Measurements from ENCODE around the gene NUB1.

NUB1 gene

DNA sequence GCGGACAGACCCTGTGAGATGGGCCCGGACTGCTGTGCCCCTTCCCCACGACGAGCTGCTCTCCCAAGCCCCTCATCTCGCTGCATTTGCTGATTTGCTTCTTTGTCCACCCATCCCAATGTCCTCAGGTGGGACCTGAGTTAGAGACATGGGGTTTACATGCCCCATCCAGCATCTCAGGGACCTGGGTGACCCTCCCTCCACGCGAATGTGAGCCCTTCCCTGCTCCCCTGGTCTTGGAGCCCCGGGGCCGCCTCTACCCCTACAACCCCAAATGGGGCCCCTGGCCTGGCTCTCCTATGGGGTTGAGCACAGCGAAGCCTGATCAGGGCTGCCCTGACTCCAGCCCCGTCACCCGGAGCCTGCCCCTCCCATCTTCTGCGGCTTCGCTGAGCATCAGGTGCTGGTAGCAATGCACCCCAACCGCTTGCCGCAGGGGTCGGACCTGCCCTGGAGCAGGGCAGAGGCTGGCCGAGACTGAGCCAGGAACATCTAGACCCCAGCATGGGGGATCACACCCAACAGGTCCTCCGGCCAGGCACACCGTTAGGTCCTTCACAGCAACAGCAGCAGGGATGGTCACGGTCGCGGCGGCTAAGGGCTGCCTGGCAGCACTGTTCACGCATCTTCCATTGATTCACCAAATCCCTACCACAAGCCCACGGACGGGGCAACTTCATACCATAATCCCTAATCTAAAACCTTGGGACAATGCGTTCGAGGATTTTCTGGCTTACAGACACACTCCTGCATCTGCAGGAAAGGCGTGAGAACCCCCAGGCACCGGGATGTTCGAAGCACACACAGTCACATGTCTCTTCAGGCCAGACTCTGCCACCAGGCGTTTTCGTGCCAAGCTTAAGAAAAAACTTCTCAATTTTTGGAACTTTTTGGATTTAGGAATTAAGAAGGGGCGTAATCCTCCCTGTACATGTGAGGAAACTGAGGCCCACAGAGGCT lies 52.7 kb downstream of the NUB1 start:
- no peaks in the 10 kb centered on the region for H3K27me3 Mint-ChIP-seq
- no peaks in the 10 kb centered on the region for H3K4me1 Mint-ChIP-seq
- no peaks in the 10 kb centered on the region for H3K9me3 Mint-ChIP-seq
- H3K36me3 Mint-ChIP-seq = no peaks in the 10 kb centered on the region
- no peak overlapping the region for H3K27ac Mint-ChIP-seq
- no peak overlapping the region for H3K4me3 Mint-ChIP-seq

DNA sequence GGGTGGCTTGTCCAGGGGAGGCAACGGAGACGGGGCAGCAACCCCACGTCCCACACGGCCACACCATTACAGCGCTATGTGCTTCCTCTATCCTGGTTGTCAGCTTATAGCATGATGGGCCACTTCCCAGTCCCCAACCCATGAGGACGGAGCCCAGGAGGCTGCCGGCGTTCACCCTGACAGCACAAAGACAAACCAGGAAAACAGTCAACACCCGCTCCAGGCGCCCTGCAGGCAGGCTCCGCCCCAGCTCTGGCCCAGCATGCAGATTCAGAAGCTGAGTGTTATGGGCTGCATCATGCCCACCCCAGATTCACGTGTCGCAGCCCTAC lies 53.4 kb downstream of the NUB1 start:
- H3K27me3 Mint-ChIP-seq = no peaks in the 10 kb centered on the region
- H3K36me3 Mint-ChIP-seq = no peaks in the 10 kb centered on the region
- no peak overlapping the region for H3K27ac Mint-ChIP-seq
- no peak overlapping the region for H3K4me3 Mint-ChIP-seq
- no peaks in the 10 kb centered on the region for H3K4me1 Mint-ChIP-seq
- no peaks in the 10 kb centered on the region for H3K9me3 Mint-ChIP-seq

DNA sequence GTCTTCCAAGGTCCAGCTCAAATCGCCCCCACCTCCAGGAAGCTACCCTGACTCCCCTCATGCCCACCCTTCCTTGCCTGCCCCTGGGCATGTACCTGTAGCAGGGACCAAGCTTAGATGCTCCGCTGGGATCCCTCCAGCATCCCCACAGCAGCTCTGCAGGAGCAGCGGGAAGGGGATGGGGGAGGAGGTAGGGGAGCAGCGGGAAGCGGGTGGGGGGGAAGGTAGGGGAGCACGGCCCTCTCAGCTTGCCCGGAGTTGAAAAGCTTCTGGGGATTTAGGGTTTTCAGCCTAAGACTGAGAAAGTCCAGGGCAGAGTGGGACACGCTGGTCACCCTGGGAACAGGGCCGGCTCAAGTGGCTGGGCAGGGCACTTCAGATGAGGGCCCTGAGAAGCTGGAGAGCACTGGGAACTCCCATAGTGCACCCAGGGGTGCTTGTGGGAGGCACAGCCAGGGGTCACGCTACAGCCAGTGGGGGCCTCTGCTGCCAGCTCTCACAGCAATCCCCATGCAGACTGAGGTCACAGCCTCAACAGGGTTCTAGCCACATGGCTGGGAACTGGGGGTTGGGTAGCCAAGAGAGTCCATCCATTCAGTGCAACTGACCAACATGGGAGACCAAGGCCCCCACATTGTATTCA lies 54.8 kb downstream of the NUB1 start:
- Mint-ChIP-seq H3K4me3 (no peak overlapping the region), H3K36me3 (no peaks in the 10 kb centered on the region), H3K27ac (no peak overlapping the region), H3K27me3 (no peaks in the 10 kb centered on the region), H3K9me3 (no peaks in the 10 kb centered on the region), H3K4me1 (no peaks in the 10 kb centered on the region)

DNA sequence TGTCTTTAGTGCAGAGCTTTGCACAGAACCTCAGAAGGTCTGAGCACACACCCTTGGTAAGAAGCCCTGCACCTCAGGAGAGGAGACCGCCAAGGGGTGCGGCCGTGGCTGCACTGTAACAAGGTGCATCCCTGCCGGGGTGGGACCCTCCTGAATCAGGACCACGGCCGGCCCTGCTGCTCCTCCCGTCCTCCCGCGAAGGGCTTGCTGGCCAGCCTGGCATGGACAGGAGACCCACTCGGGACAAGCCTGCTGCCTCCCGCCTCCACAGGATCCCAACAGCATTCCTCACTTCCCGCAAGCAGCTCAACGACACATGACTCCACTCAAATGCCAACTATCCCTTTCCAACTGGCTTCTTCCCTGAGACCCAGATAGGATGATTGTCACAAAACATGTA lies 55.4 kb downstream of the NUB1 start:
- Mint-ChIP-seq H3K4me1 (no peaks in the 10 kb centered on the region), H3K27ac (no peak overlapping the region), H3K27me3 (no peaks in the 10 kb centered on the region), H3K4me3 (no peak overlapping the region), H3K9me3 (no peaks in the 10 kb centered on the region), H3K36me3 (no peaks in the 10 kb centered on the region)

DNA sequence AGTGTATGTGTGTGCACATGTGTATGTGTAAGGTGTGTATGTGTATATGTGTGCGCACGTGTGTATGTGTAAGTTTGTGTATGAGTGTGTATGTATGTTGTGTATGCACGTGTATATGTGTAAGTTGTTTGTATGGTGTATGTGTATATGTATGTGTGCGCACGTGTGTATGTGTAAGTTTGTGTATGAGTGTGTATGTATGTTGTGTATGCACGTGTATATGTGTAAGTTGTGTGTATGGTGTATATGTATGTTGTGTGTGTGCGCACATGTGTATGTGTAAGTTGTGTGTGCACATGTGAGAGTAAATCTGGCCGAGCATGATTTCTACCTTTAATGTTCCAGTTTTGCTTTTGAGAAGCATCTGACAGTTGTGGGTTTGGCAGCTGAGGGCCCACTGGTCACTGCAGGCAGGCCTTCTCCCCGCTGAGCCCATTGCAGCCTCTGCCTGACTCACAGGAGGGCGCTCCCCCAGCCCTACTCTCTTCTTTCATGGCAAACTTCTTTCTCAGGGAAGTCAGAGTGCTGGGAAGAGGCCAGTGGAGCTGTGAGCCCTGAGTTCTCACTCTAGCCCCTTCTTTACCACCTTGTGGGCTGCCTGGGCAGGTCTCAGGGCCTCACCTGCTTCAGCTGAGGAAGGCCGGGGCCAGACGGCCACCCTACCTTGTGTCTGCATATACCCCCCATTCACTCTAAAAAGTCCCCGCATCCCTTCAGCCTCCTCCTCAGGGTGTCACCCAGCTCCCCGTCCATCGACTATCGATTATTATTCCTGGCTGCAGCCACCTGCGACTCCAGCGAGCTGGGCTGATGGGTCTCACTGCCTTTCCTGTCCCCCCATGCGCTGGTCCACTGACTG lies 57.1 kb downstream of the NUB1 start:
- Mint-ChIP-seq H3K36me3 (no peaks in the 10 kb centered on the region), H3K27ac (no peak overlapping the region), H3K9me3 (no peaks in the 10 kb centered on the region), H3K4me1 (no peaks in the 10 kb centered on the region), H3K27me3 (no peaks in the 10 kb centered on the region), H3K4me3 (no peak overlapping the region)

DNA sequence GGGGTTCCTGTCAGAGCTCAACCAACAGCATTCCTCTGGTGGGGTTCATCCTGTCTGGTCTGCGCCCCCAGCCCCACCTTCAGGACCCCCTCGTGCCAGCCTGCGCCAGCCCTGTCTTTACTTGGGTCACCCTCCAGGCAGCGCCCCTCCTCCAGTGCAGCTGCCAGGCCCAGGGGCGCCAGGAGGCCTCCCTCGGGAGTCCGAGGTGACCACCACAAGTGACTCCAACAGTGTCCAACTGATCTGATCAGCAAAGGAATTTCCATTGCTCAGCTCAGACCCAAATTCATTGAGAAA lies 57.6 kb downstream of the NUB1 start:
- H3K4me1 Mint-ChIP-seq = no peaks in the 10 kb centered on the region
- H3K36me3 Mint-ChIP-seq = no peaks in the 10 kb centered on the region
- no peaks in the 10 kb centered on the region for H3K9me3 Mint-ChIP-seq
- no peak overlapping the region for H3K27ac Mint-ChIP-seq
- H3K27me3 Mint-ChIP-seq = no peaks in the 10 kb centered on the region
- H3K4me3 Mint-ChIP-seq = no peak overlapping the region

DNA sequence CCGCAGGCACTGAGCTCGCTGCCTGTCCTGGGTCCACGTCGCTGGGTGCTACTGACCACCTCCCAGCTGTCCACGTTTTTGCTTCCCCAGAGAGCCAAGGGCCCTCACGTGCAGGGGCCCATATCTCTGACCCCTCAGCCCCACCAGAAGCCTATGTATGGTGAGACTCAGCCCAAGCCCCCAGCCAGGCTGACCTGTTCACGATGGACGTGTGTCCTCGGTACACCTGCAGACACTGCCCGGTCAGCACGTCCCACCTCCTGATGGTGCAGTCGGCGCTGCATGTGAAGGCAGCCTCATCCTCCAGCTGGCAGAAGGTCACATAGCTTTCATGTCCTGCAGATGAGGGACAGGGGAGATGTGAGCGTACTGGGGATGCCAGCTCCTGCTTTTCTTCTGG lies 58.3 kb downstream of the NUB1 start:
- Mint-ChIP-seq H3K36me3 (no peaks in the 10 kb centered on the region), H3K9me3 (no peaks in the 10 kb centered on the region), H3K27me3 (no peaks in the 10 kb centered on the region), H3K4me3 (no peak overlapping the region), H3K27ac (no peak overlapping the region), H3K4me1 (no peaks in the 10 kb centered on the region)

DNA sequence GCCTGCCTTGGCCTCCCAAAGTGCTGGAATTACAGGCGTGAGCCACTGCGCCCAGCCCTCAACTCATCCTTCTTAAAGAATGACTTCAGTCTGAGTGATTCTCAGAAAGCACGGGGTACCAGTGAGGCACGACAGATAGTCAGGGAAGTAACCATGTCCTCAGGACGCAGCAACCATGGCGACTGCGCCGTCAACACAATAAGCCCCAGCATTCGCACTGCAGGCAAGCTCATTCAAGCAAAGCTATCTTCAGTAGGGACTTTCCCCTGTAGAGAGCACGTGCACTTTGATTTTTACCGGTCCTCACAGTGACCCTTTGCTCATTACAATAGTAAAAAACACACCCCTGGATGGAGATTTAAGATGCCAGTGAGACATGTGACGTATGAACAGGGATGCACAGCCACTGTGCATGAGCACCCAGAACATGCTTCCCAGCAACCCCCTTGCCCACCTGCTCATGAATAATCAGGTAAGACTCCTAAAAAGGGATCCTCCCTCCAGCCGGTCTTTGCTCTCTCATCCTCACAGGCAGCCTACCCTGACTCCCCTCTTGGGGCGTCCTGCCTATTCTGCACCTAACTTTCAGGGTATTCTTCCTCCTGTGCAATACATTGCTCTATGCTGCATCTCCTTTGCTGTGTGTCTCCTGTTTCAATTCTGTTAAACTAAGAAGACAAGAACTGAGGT lies 59.2 kb downstream of the NUB1 start:
- H3K36me3 Mint-ChIP-seq = no peaks in the 10 kb centered on the region

DNA sequence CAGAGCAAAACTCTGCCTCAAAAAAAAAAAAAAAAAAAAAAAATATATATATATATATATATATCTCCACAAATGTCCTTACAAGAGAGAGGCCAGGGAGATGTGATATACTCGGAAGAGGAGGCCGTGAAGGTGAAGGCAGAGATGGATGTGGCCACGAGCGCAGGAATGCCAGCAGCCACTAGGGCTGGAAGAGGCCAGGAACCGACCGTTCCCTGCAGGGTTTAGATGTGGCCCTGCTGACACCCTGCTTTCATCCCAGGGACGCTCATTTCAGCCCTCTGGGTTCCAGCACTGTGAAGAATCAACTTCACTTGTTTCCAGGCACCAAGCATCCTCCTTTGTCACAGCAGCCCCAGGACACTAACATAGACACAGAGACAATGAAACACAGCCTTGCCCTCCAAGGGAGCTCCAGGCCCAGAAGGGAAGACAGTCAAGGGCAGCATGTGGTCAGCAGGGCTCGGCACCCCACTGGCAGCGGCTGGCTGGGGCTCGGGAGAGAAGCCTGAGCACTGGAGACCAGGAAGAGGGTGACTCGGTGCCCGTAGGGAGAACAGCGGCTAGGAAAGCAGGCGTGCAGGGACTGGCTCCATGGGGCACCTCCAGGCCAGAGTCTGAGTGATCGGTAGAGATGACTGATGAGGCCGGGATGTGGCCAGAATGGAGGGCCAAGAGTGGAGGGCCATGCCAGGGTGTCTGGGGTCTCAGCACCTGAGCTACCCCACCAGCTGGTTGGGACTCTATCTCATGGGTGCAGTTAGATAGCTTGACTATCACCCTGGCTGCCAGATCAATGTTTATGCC lies 60.6 kb downstream of the NUB1 start:
- no peaks in the 10 kb centered on the region for H3K36me3 Mint-ChIP-seq
- no peak overlapping the region for H3K4me3 Mint-ChIP-seq

More for the DNA sequence above, 59.2 kb downstream of the NUB1 start:
- no peak overlapping the region for H3K27ac Mint-ChIP-seq
- H3K4me1 Mint-ChIP-seq = no peaks in the 10 kb centered on the region
- no peak overlapping the region for H3K4me3 Mint-ChIP-seq
- H3K27me3 Mint-ChIP-seq = no peaks in the 10 kb centered on the region
- H3K9me3 Mint-ChIP-seq = no peaks in the 10 kb centered on the region

DNA sequence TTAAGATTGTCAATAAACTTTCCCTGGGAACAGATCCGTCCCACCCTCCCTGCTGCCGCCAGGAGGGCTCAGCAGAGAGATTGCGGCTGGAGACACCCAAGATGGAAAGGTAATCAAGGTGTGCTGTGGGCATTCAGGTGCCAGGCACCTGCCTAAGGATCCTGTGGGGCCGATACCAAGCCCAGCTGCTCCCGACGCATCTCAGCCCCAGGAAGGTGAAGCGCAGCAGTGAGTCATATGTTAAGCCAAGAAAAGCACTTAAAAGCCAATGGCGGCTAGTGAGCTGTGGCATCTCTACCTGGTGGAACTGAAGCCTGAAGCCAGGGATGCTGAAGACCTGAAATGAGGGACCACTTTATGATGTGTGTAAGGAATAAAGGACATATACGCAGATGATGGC lies 62.2 kb downstream of the NUB1 start:
- Mint-ChIP-seq H3K27ac (no peak overlapping the region), H3K9me3 (no peaks in the 10 kb centered on the region), H3K4me3 (no peak overlapping the region), H3K27me3 (peaks cover 6% of the 10 kb centered on the region), H3K36me3 (no peaks in the 10 kb centered on the region), H3K4me1 (peaks cover 3% of the 10 kb centered on the region)

More for the DNA sequence above, 60.6 kb downstream of the NUB1 start:
- no peaks in the 10 kb centered on the region for H3K4me1 Mint-ChIP-seq
- H3K27me3 Mint-ChIP-seq = peaks cover 2% of the 10 kb centered on the region
- H3K9me3 Mint-ChIP-seq = no peaks in the 10 kb centered on the region
- no peak overlapping the region for H3K27ac Mint-ChIP-seq

DNA sequence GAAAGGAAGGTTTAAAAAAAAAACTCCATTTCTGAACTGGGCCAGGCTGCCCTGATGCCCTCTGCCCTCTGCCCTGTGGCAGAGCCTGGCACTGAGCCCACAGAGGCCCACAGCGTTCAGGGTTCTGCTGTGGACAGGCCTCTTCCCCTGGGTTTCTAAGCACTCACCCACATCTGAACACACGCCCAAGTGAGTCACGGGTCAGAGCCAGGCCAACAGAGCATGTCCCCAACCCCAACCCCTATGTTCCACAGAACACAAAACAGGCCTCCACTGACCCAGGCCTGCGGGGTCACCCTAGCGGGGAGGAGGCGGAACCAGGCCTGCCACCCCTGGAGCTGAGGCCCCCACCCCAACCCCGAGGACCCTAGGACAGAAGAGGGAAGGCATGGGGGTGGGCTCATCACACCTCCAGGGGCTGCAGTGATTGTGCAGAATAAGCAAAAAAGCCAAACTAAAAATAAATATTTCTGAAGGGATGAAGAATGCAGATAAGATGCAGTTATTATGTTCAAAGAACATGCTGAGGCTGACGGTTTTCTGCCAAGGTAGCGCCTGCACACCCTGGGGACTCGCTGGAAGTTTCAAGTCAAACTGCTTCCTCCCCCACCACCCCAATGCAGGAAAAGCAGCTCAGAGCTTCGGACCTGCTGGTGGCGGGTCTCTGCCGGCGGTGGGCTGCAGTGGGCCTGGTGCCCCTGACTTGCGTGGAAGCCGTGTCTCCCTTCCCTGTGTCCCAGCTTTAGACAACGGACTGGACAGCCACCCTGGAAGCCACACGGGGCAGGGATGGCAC lies 62.8 kb downstream of the NUB1 start:
- H3K9me3 Mint-ChIP-seq = no peaks in the 10 kb centered on the region
- H3K36me3 Mint-ChIP-seq = no peaks in the 10 kb centered on the region
- no peak overlapping the region for H3K4me3 Mint-ChIP-seq
- H3K4me1 Mint-ChIP-seq = peaks cover 6% of the 10 kb centered on the region
- H3K27ac Mint-ChIP-seq = no peak overlapping the region
- H3K27me3 Mint-ChIP-seq = peaks cover 7% of the 10 kb centered on the region

DNA sequence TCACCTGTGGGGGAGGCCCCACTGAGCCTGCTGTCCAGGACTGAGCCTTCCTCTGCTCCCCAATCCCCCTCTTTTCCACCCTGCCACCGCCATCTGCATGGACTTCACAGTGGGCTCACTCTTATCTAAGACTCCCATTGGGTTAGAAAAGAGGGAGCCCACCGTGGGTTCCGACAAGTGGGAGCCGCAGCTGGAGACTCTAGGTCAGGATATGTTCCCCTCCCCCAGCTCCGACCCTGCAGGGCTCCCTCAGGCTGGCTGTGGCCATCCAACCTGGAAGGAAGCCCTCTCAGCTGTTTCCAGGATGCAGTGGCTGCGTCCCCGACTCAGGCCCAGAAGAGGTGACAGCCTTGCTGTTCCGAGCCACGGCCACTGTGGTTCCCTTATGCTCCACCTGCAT lies 63.4 kb downstream of the NUB1 start:
- Mint-ChIP-seq H3K27me3 (peaks cover 7% of the 10 kb centered on the region), H3K4me3 (no peak overlapping the region), H3K27ac (no peak overlapping the region), H3K4me1 (peaks cover 6% of the 10 kb centered on the region), H3K36me3 (no peaks in the 10 kb centered on the region), H3K9me3 (no peaks in the 10 kb centered on the region)

DNA sequence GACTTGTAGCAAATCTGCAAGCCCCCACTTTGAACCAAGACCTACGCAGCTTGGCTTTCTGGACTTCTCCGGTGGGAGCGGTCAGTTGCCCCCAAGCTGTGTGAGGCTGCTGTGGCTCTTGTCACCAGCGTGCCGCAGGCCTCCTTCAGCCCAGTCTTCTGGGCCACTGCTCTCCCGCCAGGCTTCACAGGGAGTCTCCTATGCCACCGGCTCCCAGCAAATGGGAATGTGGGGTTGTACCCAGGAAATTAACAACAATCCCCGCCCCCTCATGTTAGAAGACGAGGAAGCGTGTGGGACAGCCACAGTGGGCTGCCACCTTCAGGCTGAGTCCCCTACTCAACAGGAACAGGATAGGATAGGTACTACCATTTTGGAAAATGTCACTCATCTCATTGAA lies 64.0 kb downstream of the NUB1 start:
- Mint-ChIP-seq H3K4me1 (peaks cover 6% of the 10 kb centered on the region), H3K4me3 (no peak overlapping the region), H3K27me3 (peaks cover 7% of the 10 kb centered on the region), H3K27ac (no peak overlapping the region), H3K9me3 (no peaks in the 10 kb centered on the region), H3K36me3 (no peaks in the 10 kb centered on the region)

Data from activated naive CD4-positive, alpha-beta T cell treated with anti-CD3 and anti-CD28 coated beads, Interleukin-2, amount 50 U/mL, for 24 hours (primary cell).